DMS53 treated with DMSO at 0.1 percent for 48 hours (cell line): ENCODE data around the gene SULT1C3.
"Not testable (repeated sequence)": the region's sequence is repeated elsewhere in the genome, so short reads cannot be mapped to it uniquely, and the experiment has no call there.

ENCODE experiments used
- DNase-seq: peaks from one replicate; lab custom pipeline; 2025; ENCODE audit not compliant: unreplicated experiment; lab: John Stamatoyannopoulos, UW

SULT1C3 gene

DNA sequence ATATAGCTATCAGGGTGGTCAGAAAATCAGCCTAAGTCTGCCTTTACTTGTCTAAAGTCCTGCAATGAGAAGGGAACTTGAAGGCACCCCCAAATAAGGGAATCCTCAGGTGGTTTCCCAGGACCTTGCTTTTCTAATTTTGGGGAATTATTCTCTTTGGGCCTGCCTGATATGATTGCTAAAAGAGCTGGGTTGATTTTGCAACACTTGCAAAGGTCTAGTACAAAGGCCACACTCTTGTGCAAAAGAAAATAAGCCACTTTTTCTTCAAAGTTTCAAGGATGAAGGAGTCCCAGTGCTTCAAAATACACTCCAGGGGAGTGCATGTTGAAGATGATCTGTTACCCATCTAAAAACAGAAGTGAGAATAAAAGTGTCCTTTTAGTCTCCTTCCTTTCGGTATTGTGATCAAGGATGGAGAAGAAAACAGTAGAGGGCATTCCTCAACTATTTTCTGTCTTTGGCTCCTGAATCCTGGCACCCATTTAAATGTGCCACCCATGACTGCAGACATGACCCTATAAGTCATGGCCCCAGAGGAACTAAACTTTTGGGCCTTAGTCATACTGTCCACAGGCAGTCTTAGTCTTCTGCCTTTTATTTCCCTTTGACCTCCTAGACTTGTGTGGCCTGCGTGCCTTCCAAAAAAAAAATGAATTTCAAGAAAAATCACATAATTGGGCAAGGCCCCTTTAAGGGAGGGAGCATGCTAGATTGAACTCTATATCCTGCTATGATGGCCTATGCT lies 5.1 kb downstream of the SULT1C3 start:
- no peak for DNase-seq

DNA sequence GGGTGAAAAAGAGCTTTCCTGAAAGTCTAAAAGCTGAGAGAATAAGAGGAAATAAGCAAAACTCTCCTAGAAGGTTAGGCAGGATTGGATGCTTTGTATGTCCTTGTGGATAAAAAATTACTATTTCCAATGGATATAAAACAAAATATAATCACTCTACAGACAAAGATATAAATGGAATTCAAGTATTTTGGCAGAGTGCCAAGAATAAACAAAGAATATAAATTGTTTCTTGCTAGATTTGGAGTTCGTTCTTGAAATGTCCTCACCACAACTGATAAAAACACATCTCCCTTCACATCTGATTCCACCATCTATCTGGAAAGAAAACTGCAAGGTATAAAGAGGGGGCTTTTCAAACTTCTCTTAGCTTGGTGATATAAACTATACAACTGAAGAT lies 13.3 kb downstream of the SULT1C3 start:
- no peak for DNase-seq

DNA sequence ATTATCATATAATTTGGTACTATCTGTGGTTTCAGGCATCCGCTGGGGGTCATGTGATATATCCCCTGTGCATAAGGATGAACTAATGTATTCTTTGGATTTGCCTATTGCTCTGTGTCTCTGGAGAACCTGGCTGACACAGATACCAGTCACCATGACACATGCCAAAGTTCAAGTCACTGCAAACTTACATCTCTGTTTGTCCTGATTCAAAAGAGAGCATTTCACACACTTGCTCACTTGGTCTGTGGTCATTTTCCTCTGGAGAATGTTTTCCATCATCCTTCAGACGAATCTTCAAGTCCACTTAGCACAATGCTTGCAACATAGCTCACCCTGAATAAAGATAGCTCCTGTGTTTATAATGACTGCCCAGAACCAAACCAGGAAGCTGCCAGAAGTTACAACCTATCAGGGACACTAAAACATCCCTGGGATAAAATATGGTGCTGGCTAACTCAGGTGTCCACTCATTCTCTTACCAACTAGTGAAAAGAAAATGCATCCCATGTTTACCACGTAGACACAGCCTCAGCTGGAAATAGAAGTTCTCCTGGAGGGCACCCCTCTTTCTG lies 18.1 kb downstream of the SULT1C3 start:
- DNase-seq = no peak

DNA sequence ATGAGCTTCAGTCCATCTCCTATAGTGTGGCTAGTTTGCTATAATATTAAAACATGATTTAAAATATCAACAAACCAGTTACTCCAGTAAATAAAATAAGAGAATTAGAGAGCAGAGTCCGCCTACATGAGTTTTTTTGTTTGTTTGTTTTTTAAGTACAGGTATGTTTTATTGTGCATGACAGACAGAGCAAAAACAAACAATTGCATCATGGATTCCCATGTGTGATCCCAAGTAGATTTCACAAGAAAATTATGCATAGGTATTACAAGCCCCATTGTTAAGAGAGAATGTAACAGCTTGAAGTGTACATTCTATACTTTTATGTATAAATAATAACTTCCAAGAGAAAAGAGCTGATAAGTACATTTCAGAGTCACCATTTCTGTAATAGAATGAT lies 21.0 kb downstream of the SULT1C3 start:
- DNase-seq = no peak

DNA sequence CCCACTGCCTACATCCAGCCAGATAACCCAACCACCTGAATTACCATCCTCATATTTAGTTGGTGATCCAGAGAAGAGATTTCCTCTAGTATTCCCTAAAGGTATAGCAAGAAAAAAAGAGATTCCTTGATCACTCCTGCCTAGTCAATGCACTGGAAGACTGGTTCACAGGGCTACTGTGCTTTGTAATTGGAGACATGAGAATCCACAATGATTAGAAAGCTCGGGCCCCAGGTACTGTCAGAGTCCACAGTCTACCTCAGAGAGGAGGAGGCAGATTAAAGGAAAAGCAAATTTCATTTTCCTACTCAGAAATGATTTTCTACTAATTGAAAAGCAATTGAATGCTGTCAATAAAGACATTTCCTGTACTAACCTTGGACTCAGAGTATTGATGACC lies 22.3 kb downstream of the SULT1C3 start:
- no peak for DNase-seq

DNA sequence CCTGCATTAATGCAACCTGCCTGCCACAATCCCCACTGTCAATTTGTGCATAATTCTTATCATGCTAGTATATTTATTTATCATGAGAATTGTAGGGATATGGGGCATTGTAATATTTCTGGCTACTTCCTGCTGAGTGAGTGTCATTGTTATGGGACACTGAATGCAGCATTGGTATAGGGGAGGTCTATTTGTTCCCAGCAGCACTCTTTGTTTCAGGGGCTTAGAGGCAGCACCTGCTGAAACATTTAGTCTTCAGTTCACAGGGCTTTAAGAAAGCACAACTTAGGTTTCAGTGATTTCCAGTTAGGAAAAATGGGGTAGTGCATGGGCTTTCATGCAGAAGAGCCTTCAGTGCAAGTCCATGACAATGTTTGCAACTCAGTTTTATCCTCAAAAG lies 23.6 kb downstream of the SULT1C3 start:
- no peak for DNase-seq

DNA sequence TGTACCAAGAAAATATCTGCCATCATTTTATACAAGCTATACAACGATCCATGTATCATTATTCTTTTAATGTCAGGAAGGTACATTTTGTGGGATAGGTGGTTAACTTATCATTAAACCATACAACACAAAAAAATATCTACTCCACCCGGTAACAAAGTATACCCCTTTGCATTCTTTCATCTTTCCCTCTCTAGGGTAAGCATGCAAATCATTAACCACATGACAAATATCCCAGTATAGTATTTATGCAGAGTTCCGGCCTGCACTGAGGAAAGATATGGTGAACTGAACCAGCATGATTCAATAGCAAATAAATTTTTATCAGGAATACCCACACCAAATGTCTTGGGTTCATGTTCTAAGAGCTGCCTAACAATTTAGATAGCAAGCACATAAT lies 26.4 kb downstream of the SULT1C3 start:
- peak; percentile 52 for DNase-seq

DNA sequence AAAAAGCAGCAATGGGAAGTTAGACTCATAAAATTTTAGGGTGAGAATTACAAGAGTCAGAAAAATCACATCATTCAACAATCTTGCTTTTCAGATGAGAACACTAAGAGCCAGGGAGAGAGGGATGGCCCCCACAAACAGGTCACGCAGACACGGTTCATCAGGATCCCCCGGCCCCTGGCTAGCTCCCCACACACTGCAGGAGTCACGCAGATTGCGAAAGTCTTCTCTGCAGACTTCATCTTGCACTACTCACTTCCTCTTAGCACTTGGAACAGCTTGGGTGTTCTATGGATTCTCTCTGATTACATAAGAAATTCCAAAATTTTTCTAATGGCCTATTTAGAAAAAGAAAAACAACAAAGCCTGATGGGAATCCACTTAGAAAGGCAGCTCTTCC lies 27.3 kb downstream of the SULT1C3 start:
- DNase-seq = no peak

DNA sequence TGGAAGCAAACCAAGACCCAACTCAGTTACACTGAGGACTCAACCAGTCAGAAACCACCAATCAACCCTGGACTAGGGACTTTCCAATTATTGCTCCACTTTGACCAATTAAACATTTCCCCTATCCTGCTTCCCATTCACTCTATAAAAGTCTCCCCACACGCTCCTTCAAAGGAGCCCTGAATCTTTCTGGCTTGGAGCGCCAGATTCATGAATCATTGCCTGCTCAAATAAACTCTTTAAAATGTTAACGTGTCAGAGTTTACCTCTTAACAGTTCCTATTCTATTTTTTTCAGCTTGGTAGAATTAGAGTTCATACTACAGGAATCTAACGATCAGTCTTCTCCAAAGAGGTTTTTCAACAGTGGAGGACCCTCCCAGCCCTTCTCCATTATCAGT lies 28.2 kb downstream of the SULT1C3 start:
- DNase-seq = no peak

DNA sequence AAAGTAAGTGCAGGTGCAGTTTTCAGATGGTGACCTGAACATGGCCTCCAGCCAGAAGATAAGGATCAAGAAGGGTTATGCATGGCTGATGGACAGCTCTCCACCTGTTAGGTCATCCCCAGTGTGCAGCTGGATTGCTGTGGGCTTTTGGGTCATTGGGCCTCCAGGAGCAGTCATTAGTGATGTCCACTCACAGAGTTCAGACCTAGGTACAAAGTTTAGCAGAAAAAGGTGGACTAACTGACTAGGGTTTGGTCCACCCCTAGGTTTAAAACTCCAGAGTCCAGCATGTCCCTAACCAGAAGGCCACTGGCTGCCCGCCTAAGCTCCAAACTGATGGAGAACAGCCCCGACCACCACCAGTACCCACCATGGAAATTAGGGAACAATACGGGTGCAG lies 30.6 kb downstream of the SULT1C3 start:
- no peak for DNase-seq

DNA sequence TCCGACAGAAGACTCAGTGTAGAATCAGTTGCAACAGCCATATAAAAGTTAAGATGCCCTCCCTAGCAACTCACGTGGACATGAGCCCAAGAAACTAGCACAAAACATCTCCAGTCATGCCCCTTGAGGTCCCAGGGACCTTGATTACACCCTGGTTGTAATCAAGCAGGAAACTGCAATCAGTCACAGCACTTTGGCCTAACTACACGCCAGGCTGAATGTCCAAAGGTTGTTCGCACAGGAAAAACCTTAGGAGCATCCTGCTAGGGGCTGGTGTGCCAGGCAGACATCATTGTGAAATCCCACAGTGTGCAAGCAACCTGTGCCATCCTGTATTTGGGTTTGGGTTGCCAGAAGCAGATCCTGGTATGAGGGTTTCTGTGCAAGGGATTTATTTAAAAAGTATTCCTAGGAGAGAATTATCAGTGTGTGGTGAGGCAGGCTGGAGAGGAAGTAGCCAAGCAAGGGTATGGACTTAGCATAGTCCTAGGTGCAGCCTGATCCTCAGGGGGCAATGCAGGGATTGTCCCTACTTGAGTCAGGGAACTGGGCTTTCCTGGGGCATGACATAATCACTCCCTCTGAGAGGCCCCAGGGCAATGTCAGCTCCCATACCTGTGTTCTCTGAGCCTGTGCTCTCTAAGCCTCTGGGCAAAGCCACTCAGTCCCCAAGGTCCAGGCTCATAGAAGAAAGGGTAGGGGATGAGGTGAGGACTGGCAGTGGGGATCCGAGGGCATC lies 31.2 kb downstream of the SULT1C3 start:
- no peak for DNase-seq

DNA sequence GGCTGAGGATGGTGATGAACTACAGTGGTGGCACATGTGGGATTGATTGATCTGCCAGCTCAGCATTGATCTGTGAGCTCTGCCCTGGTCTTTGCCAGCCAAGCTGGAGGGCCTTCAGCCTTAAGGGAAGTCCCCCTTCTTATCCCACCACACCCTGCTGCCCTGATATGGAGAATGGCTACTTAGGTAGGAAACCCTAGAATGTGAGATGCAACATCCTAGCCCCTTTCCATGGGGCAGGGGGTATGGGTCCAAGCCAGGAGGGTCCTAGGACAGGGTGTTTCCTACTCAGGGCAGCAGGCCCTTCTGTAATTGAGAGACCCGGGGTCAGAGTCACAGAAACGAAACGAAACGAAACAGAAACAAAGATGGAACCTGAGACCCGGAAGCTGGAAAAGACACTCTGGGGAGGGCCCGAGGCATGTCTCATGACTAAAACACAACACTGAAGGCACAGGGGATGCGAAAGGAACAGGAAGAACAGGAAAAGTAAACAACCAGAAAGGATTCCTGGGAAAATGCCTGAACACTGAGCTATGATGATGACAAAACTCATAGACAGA lies 32.0 kb downstream of the SULT1C3 start:
- peak; percentile 62 for DNase-seq

DNA sequence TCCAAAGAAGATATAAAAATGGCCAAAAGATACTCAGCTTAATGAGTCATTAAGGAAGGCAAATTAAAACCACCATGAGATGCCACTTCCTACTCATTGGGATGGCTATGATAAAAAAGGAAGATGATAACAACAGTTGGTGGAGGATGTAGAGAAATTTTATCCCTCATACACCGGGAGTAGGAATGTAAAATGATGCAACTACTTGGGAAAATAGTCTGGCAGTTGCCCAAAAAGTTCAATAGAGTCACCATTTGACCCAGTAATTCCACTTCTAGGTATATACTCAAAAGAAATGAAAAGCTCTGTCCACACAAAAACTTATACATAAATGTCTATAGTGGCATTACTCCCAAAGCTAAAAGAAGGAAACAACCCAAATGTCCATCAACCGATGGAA lies 38.9 kb downstream of the SULT1C3 start:
- no peak for DNase-seq

DNA sequence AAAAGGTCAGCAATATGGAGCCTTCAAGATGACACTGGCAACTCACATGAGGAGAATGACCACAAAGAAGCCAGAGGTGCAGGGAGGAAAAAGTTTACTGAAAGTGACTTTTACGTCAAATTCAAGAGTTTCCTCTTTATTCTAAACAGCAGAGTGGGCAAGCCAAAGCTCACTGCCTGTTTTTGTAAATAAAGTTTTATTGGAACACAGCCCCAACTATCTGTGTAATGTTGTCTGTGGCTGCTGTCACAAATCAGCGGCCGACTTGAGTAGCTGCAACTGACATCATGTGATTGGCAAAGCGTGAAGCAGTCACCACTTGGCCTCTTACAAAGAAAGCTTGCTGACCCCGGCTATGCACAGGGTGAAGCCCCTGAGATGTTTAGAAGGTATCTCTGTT lies 39.7 kb downstream of the SULT1C3 start:
- DNase-seq = no peak

DNA sequence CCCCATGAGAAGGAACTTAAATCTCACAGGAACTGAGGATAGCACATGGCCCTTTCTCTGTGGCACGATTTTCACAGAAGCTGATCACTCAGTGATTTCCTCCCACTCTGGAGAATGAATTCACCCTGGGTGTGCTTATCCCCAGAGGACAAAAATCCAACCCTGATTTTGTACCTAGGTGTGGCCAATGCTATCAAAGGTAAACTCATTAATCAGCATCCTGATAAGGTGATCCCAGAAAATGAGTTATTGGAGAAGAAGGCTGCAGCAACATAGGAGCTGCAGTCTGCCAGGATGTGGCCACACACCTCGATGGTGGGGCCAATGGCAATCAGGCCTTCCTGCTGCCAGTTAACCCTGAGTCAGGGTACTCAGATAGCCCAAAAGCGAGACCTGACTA lies 40.7 kb downstream of the SULT1C3 start:
- DNase-seq = no peak

DNA sequence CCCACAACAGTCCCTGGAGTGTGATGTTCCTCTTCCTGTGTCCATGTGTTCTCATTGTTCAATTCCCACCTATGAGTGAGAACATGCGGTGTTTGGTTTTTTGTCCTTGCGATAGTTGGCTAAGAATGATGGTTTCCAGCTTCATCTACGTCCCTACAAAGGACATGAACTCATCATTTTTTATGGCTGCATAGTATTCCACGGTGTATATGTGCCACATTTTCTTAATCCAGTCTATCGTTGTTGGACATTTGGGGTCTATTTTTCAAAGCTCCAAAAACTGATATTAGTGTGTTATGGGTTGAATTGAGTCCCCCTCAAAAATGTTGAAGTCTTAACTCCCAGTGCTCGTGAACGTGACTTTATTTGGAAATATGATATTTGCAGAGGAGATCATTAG lies 44.8 kb downstream of the SULT1C3 start:
- not testable (repeated sequence) for DNase-seq

DNA sequence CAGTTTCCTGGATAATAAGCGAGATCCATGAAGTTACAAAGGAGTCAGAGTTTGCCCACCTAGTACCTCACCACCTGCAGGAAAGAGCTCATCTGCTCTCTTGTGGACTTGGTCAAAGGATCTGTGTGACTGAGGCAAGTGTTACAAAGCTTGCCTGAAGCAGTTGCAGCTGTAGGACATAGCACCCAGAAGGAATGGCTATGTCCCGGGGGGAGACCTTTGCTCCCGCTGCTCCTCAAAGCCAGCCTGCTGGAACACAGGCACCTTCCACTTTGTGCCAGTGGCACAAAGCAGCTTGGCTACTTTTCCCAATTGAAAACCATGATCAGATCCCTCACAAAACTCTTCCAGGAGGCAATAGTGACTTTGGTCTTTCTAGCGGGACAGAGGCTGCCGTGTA lies 45.8 kb downstream of the SULT1C3 start:
- DNase-seq = no peak

DNA sequence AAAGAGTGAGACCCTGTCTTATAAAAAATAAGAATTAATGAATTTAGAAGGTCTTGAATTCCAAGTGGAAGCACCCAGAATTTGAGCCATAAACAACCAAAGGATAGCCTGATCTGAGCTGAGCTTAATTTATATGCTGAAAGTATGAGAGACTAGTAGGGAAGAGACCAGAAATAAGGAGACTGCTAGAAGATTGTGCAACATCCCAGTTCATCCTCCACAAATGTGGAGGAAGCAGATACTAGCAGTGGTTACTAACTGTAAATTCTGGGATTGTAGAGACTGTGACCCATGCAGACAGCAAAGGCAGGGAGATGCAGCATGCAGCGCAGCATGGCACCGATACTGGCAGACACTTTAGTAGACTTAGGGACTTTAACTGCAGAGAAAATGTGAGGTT lies 47.4 kb downstream of the SULT1C3 start:
- no peak for DNase-seq

DNA sequence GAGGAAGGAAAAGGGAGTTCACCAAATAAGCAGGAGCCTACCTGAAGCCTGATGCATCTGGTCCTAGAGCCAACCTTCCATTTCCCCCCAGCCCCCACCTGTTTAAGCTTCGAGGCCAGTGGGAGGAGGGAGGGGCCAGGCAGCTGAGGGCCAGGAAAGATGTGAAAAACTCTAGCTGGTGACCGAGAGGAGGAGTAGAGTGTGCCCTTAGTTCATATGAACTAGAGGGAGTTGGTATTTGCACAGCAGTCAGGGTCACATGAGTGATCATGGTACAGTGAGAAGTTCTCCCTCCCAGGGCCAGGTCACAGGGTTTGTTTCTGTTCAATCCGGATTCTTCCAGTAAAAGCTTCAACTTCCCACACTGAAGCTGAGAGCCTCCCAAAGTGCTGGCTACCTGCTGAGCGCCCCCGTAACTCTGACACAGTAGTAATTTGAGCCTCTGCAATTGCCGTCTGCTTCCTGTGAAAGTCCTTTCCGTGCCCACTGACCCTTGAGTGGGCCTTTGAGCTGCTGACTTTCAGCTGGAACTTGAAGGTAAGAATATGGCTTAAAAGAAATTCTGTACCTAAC lies 48.9 kb downstream of the SULT1C3 start, which contains the start of gene SULT1C2:
Gene SULT1C2, plus strand, starts transcription at position 362 of the 573 bp plus-strand sequence. CDS start 4,773 bp downstream, outside the sequence.
- peak; percentile 92 for DNase-seq

DNA sequence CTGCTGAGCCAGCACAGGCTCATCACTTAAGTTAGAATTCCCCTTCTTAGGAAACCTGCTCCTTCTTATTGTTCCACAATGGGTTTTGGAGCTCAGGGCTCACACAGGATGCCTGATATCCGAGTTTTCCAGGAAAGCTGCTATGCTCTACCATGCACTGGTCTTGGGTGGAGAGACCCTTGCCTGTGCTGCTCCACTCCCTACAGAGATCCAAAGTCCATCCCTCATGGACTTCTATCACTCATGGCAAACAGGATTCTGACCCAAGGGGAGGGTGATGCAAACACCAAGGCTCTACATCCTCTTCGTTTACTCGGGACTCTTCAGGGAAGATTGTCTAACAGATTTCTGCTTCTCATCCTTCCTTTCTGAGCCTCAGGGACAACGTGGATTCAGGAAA lies 54.1 kb downstream of the SULT1C3 start:
- no peak for DNase-seq

DNA sequence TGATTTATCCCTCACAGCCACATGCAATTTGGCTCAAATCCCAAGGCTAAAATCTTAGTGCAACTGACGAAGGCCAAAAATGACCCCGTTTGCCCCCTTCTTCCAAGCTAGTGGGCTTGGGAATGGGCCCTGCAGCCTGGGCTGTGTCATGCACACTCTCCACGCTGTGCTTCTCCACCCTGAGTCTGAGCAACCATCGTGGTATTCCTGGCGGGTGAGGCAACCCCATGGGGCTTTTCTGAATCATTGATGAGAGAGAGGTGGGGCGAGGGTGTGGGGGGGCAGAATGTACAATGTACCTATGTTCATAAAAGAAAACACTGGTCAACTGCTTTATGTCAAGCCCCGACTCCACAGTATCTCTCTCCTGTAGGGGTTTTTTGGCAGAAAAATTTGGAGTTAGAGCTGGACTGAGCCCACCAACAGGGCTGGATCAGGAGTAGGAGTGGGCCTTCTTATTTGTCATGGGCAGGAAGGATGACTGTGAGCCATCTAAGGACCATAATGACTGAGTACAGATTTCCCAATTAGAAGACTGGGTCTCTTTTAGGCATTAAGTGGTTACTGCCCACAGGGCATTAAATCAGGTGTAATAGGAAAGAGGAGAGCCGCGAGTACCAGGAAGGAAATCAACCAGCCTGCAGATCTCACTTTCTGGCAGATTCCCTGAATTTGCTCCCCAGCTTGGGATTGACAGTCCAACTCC lies 57.8 kb downstream of the SULT1C3 start:
- DNase-seq = no peak
